OCI-LY3 (cell line): ENCODE results near the gene SLC32A1.

ENCODE experiments used
- H2AFZ ChIP-seq: fragments of 200-600, 300-600 bp; shearing (Covaris generic); 2 replicates; pipeline ENCODE4 v1.6.0; 2014; ENCODE audit warnings: antibody characterized with exemption, low read depth, low read length
- H3K27ac ChIP-seq: fragments of 200-600, 300-600 bp; sonication (generic); 2 replicates; pipeline ENCODE4 v1.5.1; 2014; ENCODE audit warnings: mild to moderate bottlenecking, low read length, moderate library complexity, mixed read lengths
- H3K27me3 ChIP-seq: fragments of 200-600, 300-600 bp; sonication (generic); 2 replicates; pipeline ENCODE4 v1.6.1; 2014; ENCODE audit warnings: low read depth, low read length, mixed read lengths
- H3K36me3 ChIP-seq: fragments of 200-600, 300-600 bp; sonication (generic); replicated peaks from 2 replicates; pipeline ENCODE3; 2014; ENCODE audit warnings: low read depth, low read length, mixed read lengths
- H3K4me1 ChIP-seq: fragments of 300-600, 200-600 bp; sonication (generic); 2 replicates; pipeline ENCODE4 v1.6.1; 2014; ENCODE audit warnings: low read length, mixed read lengths
- H3K4me2 ChIP-seq: fragments of 200-600, 300-600 bp; sonication (generic); 2 replicates; pipeline ENCODE4 v1.6.1; 2014; ENCODE audit warnings: low read length, mixed read lengths
- H3K4me3 ChIP-seq: fragments of 300-600, 200-600 bp; sonication (generic); 2 replicates; pipeline ENCODE4 v1.5.1; 2014; ENCODE audit warnings: antibody characterized with exemption, mild to moderate bottlenecking, low read length, moderate library complexity
- H3K79me2 ChIP-seq: fragments of 300-600, 200-600 bp; shearing (Covaris generic); 2 replicates; pipeline ENCODE4 v1.6.1; 2014; ENCODE audit warnings: mild to moderate bottlenecking, low read length, mixed read lengths
- H3K9ac ChIP-seq: fragments of 300-600, 200-600 bp; shearing (Covaris generic); 2 replicates; pipeline ENCODE4 v1.6.0; 2014; ENCODE audit warnings: mild to moderate bottlenecking, low read length, moderate library complexity
- H3K9me3 ChIP-seq: fragments of 200-600, 300-600 bp; shearing (Covaris generic); 2 replicates; pipeline ENCODE4 v1.6.1; 2014; ENCODE audit warnings: low read length, mixed read lengths; ENCODE audit not compliant: insufficient read depth
- H4K20me1 ChIP-seq: fragments of 200-600, 300-600 bp; sonication (generic); 2 replicates; pipeline ENCODE4 v1.6.1; 2016; ENCODE audit warnings: low read length, mixed read lengths; ENCODE audit not compliant: insufficient read depth
- EZH2phosphoT487 ChIP-seq: fragments of 200-600 bp; shearing (Covaris generic); IDR thresholded peaks from 2 replicates; pipeline ENCODE4 v1.6.1; 2018; ENCODE audit warnings: antibody characterized with exemption, mixed run types, low read depth
- TF ChIP-seq, protein P1 (sequence below): fragments of 200-600, 300-600 bp; sonication (generic); IDR thresholded peaks from 2 replicates; pipeline ENCODE4 v1.5.1; 2014; ENCODE audit warnings: antibody characterized with exemption, low read length, low read depth

SLC32A1 gene

DNA sequence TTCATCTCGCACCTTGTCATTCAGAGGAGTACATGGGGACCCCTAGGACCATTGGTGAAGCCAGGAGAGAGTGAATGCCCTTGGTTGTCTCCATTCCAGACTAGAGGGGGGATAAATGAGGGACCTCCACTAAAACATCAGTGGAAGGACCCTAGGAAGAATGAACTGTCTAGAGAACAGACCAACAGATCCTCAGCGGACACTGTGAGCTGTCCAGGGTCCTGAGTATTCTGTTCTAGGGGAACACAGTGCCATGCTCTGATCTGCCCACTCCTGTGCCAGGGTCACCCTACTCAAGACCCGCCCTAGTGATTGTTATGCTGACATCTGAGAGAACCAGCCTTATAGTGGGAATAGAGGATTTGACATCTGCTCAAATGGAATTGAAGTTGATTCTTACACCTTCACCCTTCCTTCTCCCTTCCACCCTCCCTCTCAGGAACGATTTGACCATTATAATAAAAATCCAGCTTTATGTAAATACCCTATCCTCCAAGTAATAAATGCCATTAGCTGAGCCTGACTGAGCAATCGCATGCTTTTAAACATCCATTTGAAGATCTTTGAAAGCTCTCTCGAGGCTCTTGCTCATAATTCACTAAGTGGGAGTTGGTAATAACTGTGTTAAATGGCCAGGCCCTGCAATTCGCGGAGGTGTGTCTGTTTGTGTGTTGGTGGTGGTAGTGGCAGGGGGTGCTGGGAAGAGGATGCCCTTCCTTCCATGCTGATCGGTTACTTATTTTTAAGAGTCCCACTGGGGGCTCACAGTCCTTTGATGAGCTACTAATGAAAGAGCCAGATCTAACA lies 43.6 kb upstream of the SLC32A1 start:
- H3K27me3 ChIP-seq: peaks cover 54% of the 10 kb centered on the region
- no peak overlapping the region for H3K9ac ChIP-seq
- TF ChIP-seq, protein P1, sequence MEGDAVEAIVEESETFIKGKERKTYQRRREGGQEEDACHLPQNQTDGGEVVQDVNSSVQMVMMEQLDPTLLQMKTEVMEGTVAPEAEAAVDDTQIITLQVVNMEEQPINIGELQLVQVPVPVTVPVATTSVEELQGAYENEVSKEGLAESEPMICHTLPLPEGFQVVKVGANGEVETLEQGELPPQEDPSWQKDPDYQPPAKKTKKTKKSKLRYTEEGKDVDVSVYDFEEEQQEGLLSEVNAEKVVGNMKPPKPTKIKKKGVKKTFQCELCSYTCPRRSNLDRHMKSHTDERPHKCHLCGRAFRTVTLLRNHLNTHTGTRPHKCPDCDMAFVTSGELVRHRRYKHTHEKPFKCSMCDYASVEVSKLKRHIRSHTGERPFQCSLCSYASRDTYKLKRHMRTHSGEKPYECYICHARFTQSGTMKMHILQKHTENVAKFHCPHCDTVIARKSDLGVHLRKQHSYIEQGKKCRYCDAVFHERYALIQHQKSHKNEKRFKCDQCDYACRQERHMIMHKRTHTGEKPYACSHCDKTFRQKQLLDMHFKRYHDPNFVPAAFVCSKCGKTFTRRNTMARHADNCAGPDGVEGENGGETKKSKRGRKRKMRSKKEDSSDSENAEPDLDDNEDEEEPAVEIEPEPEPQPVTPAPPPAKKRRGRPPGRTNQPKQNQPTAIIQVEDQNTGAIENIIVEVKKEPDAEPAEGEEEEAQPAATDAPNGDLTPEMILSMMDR: no peak
- TF ChIP-seq EZH2phosphoT487: no peak
- no peak overlapping the region for H3K27ac ChIP-seq
- no peak overlapping the region for H3K4me2 ChIP-seq
- no peaks in the 10 kb centered on the region for H3K4me1 ChIP-seq
- no peak overlapping the region for H3K4me3 ChIP-seq
- no peaks in the 10 kb centered on the region for H3K79me2 ChIP-seq
- no peak overlapping the region for H2AFZ ChIP-seq
- H4K20me1 ChIP-seq: peaks cover 25% of the 10 kb centered on the region; the same call in 1 of the 2 replicates
- no peaks in the 10 kb centered on the region for H3K36me3 ChIP-seq
- H3K9me3 ChIP-seq: no peaks in the 10 kb centered on the region

DNA sequence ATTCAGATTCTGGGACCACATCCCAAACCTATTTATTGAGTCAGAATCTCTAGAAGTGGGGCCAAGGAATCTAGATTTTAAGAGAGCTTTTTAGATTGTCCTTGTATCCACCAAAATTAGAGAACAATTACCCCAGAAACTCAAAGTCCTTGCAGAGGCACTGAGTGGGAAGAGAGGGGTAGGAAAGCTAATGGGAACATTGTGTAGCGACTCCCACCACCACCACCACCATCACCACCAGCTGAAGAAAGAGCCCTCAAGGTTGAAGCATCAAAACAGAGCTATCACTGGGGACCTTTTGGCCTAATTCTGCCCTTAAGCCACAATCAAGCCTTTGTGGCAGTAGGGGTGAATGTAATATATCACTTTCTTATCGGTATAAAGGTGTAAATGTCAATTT lies 39.0 kb upstream of the SLC32A1 start:
- Histone ChIP-seq H3K27ac (no peak overlapping the region), H3K79me2 (no peaks in the 10 kb centered on the region), H3K4me1 (no peaks in the 10 kb centered on the region), H3K36me3 (no peaks in the 10 kb centered on the region), H4K20me1 (peaks cover 21% of the 10 kb centered on the region), H2AFZ (no peak overlapping the region), H3K4me3 (no peak overlapping the region), H3K27me3 (peaks cover 65% of the 10 kb centered on the region), H3K9me3 (no peaks in the 10 kb centered on the region), H3K4me2 (no peak overlapping the region), H3K9ac (no peak overlapping the region)
- TF ChIP-seq, protein P1: no peak

DNA sequence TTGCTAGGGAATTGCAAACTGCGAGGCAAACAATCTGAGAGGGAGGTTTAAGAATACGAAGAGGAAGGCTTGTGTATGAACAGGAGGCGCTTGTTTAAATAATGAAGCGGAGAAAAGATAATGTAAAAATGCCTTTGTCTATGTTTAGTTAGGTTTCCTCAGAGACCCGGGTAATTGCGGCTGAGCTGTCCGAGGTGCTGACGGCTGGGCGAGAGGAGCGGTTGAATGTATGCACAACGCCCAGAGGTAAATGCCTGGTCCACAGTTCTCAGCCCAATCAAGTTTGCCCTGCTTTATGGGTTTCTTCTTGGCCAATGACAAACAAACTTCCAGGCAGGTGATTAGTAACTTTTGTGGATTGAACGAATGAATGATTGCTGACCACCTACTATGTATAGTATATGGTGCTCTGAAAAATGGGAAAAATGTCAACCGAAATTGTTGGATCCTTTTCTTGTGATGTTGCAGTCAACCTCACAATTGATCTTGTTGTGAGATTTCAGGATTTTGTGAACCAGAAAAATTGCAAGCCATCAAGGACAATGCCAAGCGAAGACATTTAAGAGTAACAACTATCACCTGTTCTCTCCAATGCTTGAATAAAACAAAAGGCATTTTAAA lies 38.3 kb upstream of the SLC32A1 start:
- Histone ChIP-seq H3K4me3 (no peak overlapping the region), H3K4me2 (no peak overlapping the region), H3K36me3 (no peaks in the 10 kb centered on the region), H3K27me3 (peaks cover 67% of the 10 kb centered on the region), H4K20me1 (peaks cover 18% of the 10 kb centered on the region), H3K9ac (no peak overlapping the region), H3K4me1 (no peaks in the 10 kb centered on the region), H2AFZ (no peak overlapping the region), H3K9me3 (no peaks in the 10 kb centered on the region), H3K27ac (no peak overlapping the region), H3K79me2 (no peaks in the 10 kb centered on the region)
- no peak for TF ChIP-seq EZH2phosphoT487
- TF ChIP-seq, protein P1: no peak
